SU-DHL-6 (cell line): Measurements from ENCODE around the gene ST14.

Source experiments
- H2AFZ ChIP-seq: fragments of 200-600 bp; sonication (generic); 2 replicates; pipeline ENCODE4 v1.6.1; 2014; ENCODE audit warnings: low read depth, mild to moderate bottlenecking, moderate library complexity, mixed read lengths, antibody characterized with exemption, low read length; ENCODE audit not compliant: severe bottlenecking
- H3F3A ChIP-seq: fragments of 200-600 bp; shearing (Covaris generic); 2 replicates; pipeline ENCODE4 v1.6.0; 2016; ENCODE audit warnings: antibody characterized with exemption, mild to moderate bottlenecking; ENCODE audit not compliant: insufficient read depth
- H3K27ac ChIP-seq: fragments of 200-600 bp; sonication (generic); 2 replicates; pipeline ENCODE4 v1.5.1; 2016; ENCODE audit warnings: low read depth, mild to moderate bottlenecking, low read length, moderate library complexity, mixed read lengths
- H3K27me3 ChIP-seq: fragments of 200-600 bp; sonication (generic), shearing (Covaris generic); 2 replicates; pipeline ENCODE4 v1.6.0; 2014; ENCODE audit warnings: mild to moderate bottlenecking, low read length
- H3K36me3 ChIP-seq: fragments of 200-600 bp; sonication (generic); 2 replicates; pipeline ENCODE4 v1.6.1; 2014; ENCODE audit warnings: mild to moderate bottlenecking, low read length, mixed read lengths
- H3K4me2 ChIP-seq: fragments of 300-600, 200-600 bp; shearing (Covaris generic), sonication (generic); 2 replicates; pipeline ENCODE4 v1.6.0; 2014; ENCODE audit warnings: low read length, low read depth, mild to moderate bottlenecking; ENCODE audit not compliant: poor library complexity, severe bottlenecking
- H3K4me3 ChIP-seq: fragments of 200-600 bp; sonication (generic); 2 replicates; pipeline ENCODE4 v1.5.1; 2014; ENCODE audit warnings: antibody characterized with exemption, low read length, mild to moderate bottlenecking, mixed read lengths; ENCODE audit not compliant: insufficient read depth, poor library complexity, severe bottlenecking
- H3K79me2 ChIP-seq: fragments of 200-600 bp; sonication (generic); 2 replicates; pipeline ENCODE4 v1.6.1; 2014; ENCODE audit warnings: mild to moderate bottlenecking, low read length, moderate library complexity; ENCODE audit not compliant: insufficient read depth
- H3K9ac ChIP-seq: fragments of 200-600 bp; sonication (generic); 2 replicates; pipeline ENCODE4 v1.7.0; 2014; ENCODE audit warnings: mild to moderate bottlenecking, low read length
- H3K9me2 ChIP-seq: fragments of 200-600 bp; sonication (generic); replicated peaks from 2 replicates; pipeline ENCODE4 v1.6.1; 2014; ENCODE audit warnings: low read length; ENCODE audit not compliant: insufficient read depth
- H3K9me3 ChIP-seq: fragments of 200-600 bp; sonication (generic); 2 replicates; pipeline ENCODE4 v1.6.1; 2014; ENCODE audit warnings: low read length, mixed read lengths; ENCODE audit not compliant: insufficient read depth
- H4K20me1 ChIP-seq: fragments of 200-600 bp; sonication (generic); 2 replicates; pipeline ENCODE4 v1.6.1; 2014; ENCODE audit warnings: low read depth, mild to moderate bottlenecking, antibody characterized with exemption, low read length, moderate library complexity, mixed read lengths
- CTCF ChIP-seq: fragments of 200-600 bp; sonication (generic); IDR thresholded peaks from one replicate; pipeline ENCODE4 v1.5.1; 2017; ENCODE audit warnings: antibody characterized with exemption, mild to moderate bottlenecking, low read length, moderate library complexity; ENCODE audit not compliant: insufficient read depth, poor library complexity, severe bottlenecking
- EZH2phosphoT487 ChIP-seq: fragments of 200-600 bp; sonication (generic), shearing (Covaris generic); conservative IDR thresholded peaks from 2 replicates; pipeline ENCODE4 v1.6.1; 2018; ENCODE audit warnings: mild to moderate bottlenecking, antibody characterized with exemption, low read length, moderate library complexity, mixed read lengths

Gene ST14

GRCh38 chr11:130163346-130164220 is 4.0 kb downstream of the ST14 start:
- H3K4me2 ChIP-seq, result peak overlapping the region; percentile 98

GRCh38 chr11:130164221-130164570 is 4.6 kb downstream of the ST14 start:
- Histone ChIP-seq H3K27ac (peak overlapping the region; percentile 78), H4K20me1 (no peaks in the 10 kb centered on the region), H3K4me3 (no peak overlapping the region), H3K9me2 (no peaks in the 10 kb centered on the region), H3K9me3 (no peaks in the 10 kb centered on the region), H2AFZ (no peak overlapping the region), H3K79me2 (peaks cover 88% of the 10 kb centered on the region), H3F3A (peaks cover 38% of the 10 kb centered on the region), H3K4me2 (peak overlapping the region; percentile 98), H3K36me3 (no peaks in the 10 kb centered on the region), H3K9ac (no peak overlapping the region; the same call in 1 of the 2 replicates), H3K27me3 (no peaks in the 10 kb centered on the region)
- no peak for TF ChIP-seq CTCF
- no peak for TF ChIP-seq EZH2phosphoT487

More at GRCh38 chr11:130163346-130164220, 4.0 kb downstream of the ST14 start:
- Histone ChIP-seq H4K20me1 (no peaks in the 10 kb centered on the region), H3F3A (peaks cover 44% of the 10 kb centered on the region), H3K9ac (peak overlapping the region; percentile 96), H3K9me2 (no peaks in the 10 kb centered on the region), H3K36me3 (no peaks in the 10 kb centered on the region), H3K27me3 (no peaks in the 10 kb centered on the region), H2AFZ (no peak overlapping the region), H3K4me3 (no peak overlapping the region), H3K27ac (peak overlapping the region; percentile 78), H3K9me3 (no peaks in the 10 kb centered on the region), H3K79me2 (peaks cover 83% of the 10 kb centered on the region)
- TF ChIP-seq CTCF (no peak), EZH2phosphoT487 (no peak)

- H3K9me2 ChIP-seq, result no peaks in the 10 kb centered on the region
- no peaks in the 10 kb centered on the region for H3K27me3 ChIP-seq
- no peaks in the 10 kb centered on the region for H3K9me3 ChIP-seq
- no peak overlapping the region for H2AFZ ChIP-seq
- peak overlapping the region; percentile 80 for H3K4me2 ChIP-seq
- peak overlapping the region; percentile 93 for H3K27ac ChIP-seq
- peak overlapping the region; percentile 48 for H3K9ac ChIP-seq
- H3K36me3 ChIP-seq, result no peaks in the 10 kb centered on the region
- H4K20me1 ChIP-seq, result no peaks in the 10 kb centered on the region
- no peak overlapping the region for H3K4me3 ChIP-seq
- no peak for TF ChIP-seq EZH2phosphoT487
- TF ChIP-seq CTCF, result no peak
- H3F3A ChIP-seq, result peaks cover 40% of the 10 kb centered on the region
- H3K79me2 ChIP-seq, result peaks cover 96% of the 10 kb centered on the region
Observed at GRCh38 chr11:130165601-130166456, 6.2 kb downstream of the ST14 start.
